GM18520 (cell line): ENCODE results near the gene AHNAK.
"Not testable (repeated sequence)": the region's sequence is repeated elsewhere in the genome, so short reads cannot be mapped to it uniquely, and the experiment has no call there.

Experiments used
- ATAC-seq: cut with Tn5 transposase; IDR thresholded peaks from one replicate; pipeline ENCODE4 v1.9.1; 2021; ENCODE audit not compliant: unreplicated experiment

AHNAK gene, protein sequence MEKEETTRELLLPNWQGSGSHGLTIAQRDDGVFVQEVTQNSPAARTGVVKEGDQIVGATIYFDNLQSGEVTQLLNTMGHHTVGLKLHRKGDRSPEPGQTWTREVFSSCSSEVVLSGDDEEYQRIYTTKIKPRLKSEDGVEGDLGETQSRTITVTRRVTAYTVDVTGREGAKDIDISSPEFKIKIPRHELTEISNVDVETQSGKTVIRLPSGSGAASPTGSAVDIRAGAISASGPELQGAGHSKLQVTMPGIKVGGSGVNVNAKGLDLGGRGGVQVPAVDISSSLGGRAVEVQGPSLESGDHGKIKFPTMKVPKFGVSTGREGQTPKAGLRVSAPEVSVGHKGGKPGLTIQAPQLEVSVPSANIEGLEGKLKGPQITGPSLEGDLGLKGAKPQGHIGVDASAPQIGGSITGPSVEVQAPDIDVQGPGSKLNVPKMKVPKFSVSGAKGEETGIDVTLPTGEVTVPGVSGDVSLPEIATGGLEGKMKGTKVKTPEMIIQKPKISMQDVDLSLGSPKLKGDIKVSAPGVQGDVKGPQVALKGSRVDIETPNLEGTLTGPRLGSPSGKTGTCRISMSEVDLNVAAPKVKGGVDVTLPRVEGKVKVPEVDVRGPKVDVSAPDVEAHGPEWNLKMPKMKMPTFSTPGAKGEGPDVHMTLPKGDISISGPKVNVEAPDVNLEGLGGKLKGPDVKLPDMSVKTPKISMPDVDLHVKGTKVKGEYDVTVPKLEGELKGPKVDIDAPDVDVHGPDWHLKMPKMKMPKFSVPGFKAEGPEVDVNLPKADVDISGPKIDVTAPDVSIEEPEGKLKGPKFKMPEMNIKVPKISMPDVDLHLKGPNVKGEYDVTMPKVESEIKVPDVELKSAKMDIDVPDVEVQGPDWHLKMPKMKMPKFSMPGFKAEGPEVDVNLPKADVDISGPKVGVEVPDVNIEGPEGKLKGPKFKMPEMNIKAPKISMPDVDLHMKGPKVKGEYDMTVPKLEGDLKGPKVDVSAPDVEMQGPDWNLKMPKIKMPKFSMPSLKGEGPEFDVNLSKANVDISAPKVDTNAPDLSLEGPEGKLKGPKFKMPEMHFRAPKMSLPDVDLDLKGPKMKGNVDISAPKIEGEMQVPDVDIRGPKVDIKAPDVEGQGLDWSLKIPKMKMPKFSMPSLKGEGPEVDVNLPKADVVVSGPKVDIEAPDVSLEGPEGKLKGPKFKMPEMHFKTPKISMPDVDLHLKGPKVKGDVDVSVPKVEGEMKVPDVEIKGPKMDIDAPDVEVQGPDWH (N-terminal part only)

DNA sequence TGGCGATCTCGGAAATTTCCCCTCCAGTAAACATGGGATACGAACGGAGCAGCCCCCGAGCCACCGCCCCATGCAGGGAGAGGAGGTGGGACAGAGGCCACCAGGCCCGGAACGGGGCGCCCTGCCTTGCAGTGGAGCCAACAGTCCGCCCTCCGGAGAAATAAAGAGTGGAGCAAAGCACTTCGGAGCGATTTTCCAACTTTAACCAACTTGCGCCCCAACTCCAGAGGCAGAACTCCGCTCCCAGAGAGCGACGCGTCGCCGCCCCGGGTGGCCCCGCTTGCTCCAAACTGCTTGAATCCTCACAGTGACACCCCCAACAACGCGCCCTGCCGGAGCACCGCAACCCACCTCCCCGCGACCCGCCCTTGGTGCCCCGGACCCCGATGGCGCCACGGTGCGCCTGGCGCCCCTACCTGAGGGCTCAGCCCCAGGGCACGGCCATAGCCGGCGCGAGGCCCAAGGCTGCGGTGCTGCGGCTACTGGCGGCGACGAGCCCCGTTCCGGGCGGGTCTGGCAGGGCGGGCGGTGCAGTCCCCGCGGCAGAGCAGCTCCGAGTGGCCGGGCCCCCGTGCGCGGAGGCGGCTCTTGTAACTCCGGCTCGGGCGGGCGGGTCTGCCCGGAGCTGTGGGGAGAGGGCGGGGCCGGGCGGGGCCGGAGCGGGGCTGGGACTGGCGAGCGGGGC, at the start of gene AHNAK:
AHNAK (minus strand) TSS at position 563 of the 685 bp plus-strand sequence. CDS start 10,708 bp downstream, outside the sequence.
- ATAC-seq: no peak

DNA sequence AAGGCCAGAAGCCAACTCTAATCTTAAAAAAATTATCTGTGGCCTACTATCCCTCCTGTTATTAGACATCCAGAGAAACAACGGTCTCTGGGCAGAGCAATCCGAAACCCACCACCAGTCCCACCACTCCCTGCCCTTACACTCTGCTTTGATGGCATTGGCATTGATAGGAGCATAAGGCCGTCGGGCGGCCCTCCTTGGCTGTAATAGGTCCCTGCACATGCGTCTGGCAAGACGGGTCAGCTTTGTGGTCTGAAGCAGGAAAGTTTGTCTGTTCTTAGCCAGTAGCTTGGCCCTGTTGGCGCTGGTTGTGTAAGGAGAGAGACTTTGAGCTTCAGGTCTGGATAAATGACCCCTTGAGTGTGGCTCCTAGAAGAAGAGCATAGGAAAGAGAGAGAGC, 48.5 kb upstream of the AHNAK start:
- ATAC-seq: no peak

DNA sequence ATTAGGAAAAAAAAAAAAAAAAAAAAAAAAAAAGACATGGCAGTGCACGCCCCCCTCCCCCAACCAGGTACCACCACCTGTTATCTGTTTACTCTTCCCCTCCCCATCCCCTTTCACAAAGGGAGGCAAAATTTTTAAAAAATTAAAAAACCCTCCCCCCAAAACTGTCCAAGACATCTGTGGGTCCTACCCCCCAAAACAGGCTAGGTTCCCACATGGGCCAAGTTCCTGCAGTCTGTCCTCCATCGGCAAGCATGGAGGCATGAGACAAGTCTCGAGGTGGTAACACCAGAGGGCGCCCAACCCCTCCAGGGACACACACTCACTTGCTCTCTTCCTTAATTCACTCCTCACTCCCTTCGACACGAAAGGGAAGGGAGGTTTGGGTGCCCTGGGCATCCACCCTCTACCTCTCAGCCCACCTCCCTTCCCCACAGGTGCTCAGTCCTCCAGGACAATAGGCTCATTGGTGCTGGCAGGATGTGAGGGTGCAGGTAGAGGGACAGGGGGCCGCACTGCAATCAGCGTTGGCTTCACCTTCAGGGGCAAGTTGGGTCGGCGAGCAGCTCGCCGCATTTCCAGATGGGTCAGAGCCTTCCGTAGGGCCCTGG, 46.9 kb upstream of the AHNAK start:
- ATAC-seq: no peak

DNA sequence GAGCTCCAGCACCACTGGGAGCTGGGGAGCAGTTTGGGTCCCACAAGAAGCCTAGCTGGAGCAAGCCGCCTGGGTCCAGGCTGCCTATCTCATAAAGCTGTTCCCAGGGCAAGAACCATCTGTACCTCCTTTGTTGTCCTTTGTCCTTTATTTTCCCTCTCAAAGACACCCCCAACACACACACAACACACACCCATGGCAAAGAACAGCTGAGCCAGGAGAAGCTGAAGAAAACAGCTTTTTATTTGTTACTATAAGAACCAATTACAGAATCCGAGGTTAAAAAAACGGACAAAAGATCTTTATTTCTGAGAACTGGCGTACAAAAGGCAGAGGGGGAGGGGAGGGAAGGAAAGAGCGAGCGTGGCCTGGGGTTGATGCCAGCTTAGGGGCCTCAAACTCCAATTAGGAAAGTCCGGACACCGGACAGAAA, 46.4 kb upstream of the AHNAK start:
- ATAC-seq: no peak

DNA sequence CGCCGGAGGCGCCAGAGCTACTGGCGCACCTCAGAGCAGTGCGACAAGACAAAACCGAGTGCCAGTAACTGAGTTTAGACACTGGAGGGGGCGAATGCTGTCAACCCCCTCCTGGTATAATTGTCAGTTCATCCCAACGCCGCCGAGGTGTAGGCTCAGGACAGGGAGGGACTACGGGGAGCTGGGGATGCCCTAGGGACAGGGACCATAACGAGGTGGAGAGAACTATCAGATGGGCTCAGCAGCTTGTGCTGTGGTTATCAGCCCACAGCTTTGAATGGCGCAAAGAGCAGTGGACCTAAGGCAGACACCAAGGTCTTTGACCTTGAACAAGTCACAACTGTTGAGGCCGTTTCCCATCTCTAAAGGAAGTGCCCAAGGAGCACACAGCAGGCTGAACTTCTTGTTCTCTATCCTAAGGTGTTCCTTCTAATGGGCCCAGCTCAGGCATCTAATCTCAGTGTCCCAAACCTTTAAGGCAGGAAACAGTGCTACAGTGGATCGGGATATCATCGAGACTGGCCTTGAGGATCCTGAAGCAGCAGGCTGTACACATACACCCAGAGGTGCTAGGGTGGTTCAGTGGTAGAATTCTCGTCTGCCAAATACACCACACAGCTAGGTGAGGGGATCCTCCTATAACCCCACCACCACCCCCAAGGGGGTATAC, 45.7 kb upstream of the AHNAK start:
- peak; percentile 3 for ATAC-seq

DNA sequence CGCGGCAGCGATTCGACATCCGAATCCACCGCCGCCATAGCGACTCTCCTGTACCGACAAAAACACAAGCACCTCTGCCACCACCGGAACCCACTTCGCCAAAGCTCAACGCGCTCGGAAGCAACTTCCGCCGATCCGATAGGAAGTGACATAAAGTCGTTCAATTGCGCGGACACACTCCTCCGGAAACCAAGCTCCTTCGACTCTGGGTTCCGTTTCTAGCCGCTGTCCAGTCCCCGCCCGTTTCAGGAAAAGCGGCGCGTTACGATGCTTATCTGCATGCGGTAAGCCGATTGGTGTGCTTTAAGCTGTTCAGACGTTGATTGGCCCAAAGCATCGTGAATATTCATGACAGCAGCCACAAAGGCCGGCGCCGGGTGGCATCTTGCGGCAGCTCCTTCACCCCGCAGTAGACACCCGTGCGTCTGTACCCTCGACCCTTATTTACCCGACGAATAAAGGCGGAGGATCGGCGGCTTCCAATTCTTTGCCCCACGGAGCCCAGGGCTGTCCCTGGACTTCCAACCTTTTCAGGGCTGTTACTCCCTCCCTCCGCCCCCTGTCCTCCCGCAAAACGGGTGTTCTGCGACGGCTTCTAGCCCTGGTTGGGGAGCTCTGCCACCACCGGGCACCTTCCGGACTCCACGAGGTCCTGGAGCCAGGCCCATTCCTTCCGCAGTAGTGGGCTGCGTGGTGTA, 45.0 kb upstream of the AHNAK start, which contains the start of gene TUT1:
TUT1 (minus strand) TSS at position 76 of the 698 bp plus-strand sequence; CDS start at position 38, 38 bp downstream.
- peak; percentile 80 for ATAC-seq

DNA sequence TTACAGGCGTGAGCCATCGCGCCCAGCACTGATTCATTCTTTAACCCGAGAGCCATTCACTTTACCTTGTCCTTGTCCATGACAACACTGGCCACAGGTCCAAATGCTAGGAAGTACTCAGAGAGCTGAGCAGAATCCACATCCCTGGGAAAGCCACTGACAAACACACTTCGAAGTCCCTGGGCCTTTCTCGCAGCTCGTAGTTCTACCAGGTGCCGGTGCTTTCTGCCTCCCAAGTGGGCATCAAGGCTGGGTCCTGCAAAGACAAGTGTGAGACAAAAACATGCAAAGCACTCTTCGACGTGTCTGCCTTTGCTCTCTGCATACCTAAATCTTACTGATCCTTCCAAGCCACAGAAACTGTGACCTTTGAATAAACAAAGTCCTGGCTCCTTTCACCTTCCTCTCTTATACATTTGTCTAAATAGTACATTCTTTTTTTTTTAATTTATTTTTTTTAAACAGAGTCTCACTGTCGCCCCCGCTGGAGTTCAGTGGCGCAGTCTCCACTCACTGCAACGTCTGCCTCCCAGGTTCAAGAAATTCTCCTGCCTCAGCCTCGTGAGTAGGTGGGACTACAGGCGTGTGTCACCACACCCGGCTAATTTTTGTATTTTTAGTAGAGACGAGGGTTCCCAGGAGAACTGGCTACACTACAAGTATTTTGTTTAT, 42.5 kb upstream of the AHNAK start:
- ATAC-seq: no peak

DNA sequence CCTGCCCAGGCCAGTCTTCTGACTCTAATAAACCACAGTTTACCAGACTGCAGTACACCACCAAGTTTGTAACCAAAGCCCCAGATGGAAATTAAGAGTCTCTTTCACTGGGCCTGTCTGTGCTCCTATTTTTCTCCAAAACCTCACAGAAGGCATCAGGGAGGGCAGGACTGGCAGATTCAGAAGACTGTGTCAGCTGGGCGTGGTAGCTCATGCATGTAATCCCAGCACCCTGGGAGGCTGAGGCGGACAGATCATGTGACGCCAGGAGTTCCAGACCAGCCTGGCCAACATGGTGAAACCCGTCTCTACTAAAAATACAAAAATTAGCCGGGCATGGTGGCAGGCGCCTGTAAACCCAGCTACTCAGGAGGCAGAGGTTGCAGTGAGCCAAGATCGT, 38.8 kb upstream of the AHNAK start:
- not testable (repeated sequence) for ATAC-seq

DNA sequence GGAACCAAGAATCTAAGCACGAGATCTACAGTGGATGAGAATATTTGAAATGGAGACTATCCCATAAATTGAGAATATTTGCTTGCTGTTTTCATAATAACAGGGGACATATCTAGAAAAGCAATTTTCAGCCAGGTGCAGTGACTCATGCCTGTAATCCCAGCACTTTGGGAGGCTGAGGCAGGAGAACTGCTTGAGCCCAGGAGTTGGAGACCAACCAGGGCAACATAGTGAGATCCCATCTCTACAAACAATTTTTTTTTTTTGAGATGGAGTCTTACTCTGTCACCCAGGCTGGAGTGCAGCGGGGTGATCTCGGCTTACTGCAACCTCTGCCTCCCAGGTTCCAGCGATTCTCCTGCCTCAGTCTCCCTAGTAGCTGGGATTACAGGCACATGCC, 35.1 kb upstream of the AHNAK start:
- not testable (repeated sequence) for ATAC-seq

DNA sequence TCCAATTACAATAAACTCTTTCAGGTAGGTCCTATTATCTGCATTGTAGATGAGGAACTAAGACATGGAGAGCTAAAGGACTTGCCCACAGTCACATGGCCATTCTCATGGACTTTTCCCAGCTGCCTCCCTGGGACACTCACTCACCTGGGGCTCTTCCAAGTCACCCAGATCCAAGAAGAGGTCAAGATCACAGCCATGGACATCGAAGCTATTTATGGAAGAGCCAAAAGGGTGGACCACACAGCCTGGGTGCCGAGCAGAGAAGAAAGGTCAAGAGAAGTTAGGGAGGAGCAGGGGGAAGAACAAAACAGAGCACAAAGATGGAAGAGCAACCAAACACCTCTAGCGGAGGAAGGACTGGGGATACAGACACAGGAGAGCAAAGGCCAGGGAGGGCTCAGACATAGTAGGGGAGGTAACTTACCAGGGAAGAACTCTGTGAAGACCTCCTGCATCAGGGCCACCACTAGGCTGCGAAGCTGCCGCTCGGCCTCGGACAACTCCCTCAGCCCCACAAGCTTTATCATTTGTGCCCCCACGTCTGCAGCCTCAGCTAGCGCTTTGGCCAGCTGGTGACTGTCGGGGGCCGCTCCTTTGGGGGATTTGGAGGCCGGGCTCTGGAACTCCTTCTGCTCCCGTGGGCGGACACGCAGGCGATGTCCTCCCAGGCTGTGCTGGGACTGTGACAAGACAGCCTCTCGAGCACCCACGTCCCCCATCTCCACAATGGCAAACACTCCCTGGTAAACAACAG, 34.5 kb upstream of the AHNAK start:
- ATAC-seq: no peak

DNA sequence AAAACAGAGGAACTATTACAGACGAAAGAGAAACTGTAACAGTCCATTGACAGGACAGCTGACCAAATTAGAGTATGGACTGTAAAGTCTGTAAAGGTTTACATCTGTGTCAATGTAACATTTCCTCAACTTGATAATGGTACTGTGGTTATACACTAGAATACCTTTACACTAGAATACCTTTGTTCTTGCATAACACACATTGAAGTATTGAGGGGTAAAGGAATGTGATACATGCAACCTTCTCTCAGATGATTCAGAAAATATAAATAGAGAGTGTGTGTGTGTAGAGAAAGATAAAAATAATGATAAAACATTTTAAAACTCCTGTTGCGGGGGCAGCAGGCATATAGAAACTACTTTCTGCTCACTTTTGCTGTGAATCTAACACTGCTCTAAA, 32.6 kb upstream of the AHNAK start:
- no peak for ATAC-seq

DNA sequence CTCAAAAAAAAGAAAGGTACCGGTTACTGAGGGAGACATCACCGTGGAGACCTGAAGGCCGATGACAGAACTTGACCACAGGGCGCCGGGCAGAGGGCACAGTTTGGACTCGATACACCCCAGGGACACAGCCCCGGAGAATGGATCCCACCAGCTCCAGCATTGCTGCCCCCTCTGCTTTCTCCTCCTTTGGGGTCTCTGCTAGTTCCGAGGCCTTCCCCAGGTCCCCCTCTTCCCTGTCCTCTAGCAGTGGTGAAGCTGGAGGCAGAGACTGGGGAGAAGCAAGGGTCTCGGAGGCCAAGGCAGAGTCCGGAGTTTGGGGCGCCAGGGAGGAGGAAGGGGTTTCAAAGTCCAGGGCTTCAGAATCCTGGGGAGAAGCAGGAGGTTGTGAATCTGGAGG, 31.9 kb upstream of the AHNAK start:
- no peak for ATAC-seq

DNA sequence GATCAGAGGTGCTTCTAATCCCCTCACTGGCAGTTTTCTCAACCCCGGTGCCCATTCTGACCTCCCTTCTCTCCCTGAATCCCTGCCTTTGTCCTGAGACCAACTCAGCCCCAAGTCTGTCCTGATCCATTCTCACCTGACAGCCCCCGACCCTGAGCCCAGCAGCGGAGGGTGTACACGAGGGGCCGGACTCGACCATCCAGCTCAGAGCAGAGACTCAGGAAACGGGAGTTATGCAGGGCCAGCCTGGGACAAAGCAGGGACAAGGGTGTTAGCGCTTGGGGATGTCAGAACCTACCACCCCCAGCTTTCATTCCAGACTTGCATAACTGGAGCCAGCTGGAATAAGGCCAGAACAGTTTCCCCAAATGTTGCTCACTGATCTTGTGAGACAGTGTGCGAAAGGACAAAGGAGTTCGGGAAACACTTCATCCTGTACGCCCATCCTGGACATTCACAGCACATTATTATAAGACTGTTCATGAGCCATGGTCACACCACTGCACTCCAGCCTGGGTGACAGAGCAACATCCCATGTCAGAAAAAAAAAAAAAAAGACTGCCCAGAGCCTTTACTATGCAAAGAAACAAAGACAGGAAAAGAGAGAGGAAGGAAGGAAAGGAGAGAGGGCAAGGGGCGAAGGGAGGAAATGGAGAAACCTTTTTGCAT, 30.6 kb upstream of the AHNAK start:
- no peak for ATAC-seq

DNA sequence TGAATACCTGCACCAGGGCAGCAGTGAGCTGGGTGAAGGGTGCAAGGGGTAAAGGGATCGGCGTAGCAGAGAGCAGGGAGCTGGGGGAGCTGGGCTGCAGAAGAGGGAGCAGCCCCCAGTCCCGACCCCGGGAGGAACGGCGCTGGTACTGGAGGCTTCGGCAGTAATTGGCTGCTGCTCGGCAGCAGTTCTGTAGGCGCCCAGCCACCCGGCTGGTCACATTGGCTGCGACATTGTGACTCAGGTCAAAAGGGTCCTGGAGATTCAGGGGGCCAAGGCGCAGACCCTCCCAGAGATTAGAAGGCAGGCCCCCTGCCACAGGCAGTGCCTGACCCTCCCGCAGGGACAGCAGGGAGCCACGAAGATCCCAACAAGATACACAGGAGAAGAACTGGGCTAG, 29.2 kb upstream of the AHNAK start:
- no peak for ATAC-seq

DNA sequence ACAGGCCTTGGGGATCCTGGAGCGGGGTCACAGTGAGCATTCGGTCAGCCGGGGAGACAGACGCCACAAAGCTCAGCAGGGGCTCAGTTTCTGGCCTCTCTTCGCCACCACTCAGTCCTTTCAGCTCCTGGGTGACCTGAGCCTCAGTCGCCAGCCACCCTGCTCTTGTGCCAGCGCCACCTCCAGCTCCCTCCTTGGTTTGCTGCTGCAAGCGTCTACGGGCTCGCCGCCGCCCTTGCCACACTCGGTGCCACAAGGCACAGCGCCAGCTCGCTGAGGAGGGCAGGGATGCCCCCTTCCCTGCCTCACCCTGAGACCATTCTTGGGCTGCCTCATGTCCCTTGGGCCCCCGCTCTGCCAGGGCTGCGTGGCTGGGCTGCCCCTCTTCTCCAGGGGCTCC, 28.6 kb upstream of the AHNAK start:
- ATAC-seq: no peak

DNA sequence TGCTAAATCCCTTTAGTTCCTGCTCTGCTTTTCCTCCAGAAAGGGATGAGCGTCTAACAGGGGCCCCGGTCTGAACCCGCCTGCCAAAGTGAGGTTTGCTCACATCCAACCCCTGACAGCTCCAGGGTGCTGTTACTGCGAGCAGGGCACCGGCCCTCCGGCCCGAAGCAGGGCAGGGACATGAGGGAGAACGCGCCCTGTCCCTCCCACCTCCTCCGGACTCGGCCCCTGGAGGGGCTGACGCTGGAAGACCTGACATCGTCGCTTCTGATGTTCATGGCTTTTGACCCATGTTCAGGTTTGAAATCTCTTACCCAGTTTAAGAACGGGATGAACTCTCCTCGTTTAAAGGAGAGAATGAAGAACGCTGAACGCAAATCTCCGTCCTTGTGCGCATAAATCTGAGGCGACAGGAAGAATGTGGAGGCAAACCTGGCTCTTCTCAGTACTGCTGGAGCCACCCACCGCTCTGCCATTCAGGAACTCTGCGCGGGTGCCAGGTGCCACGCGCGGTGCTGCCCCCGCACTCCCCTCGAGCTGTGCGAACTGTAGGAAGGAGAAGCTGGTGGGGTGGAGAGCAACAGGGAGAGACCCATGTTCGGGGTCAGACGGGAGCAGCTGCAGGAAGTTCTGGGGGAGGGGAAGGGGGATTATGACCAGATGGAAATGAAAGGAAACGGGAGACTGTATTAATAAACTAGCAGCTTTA, 27.9 kb upstream of the AHNAK start:
- ATAC-seq: no peak
